Cerebellar cortex (tissue), 1 donor: Measurements from ENCODE around the gene NEURL1B.
A peak's percentile ranks its signal among the peaks of the same experiment; 100 is the strongest.
"Not testable (repeated sequence)": the region's sequence is repeated elsewhere in the genome, so short reads cannot be mapped to it uniquely, and the experiment has no call there.

Experiments
- DNase-seq: peaks from one replicate; pipeline ENCODE4 v3.0.0-alpha.2; 2015; ENCODE audit warnings: low spot score

NEURL1B gene

GRCh38 chr5:172634106-172634899, 6.8 kb upstream of the NEURL1B start:
- DNase-seq, result no peak

- no peak for DNase-seq
These were observed 6.0 kb upstream of the NEURL1B start for GRCh38 chr5:172635038-172635437.

GRCh38 chr5:172636279-172637050, 4.6 kb upstream of the NEURL1B start:
- DNase-seq, result no peak

- DNase-seq, result no peak
These were observed 3.9 kb upstream of the NEURL1B start for GRCh38 chr5:172637110-172637580.

GRCh38 chr5:172637740-172638139, 3.3 kb upstream of the NEURL1B start:
- no peak for DNase-seq

GRCh38 chr5:172638209-172638768, 2.8 kb upstream of the NEURL1B start:
- no peak for DNase-seq

- DNase-seq, result no peak
These were observed 924 bp upstream of the NEURL1B start for GRCh38 chr5:172640139-172640538.

GRCh38 chr5:172641359-172642050, 442 bp downstream of the NEURL1B start:
- no peak for DNase-seq

- DNase-seq, result no peak
These were observed 967 bp downstream of the NEURL1B start for GRCh38 chr5:172642051-172642409.

- DNase-seq, result no peak
These were observed 1.4 kb downstream of the NEURL1B start for GRCh38 chr5:172642486-172642885.

GRCh38 chr5:172642926-172643871, 2.1 kb downstream of the NEURL1B start:
- peak; percentile 50 for DNase-seq

- no peak for DNase-seq
These were observed 3.2 kb downstream of the NEURL1B start for GRCh38 chr5:172644266-172644665.

GRCh38 chr5:172644711-172645110, 3.6 kb downstream of the NEURL1B start:
- DNase-seq, result no peak

- no peak for DNase-seq
These were observed 4.4 kb downstream of the NEURL1B start for GRCh38 chr5:172645271-172646055.

- peak; percentile 22 for DNase-seq
These were observed 5.7 kb downstream of the NEURL1B start for GRCh38 chr5:172646716-172647285.

GRCh38 chr5:172647352-172648012, 6.4 kb downstream of the NEURL1B start:
- DNase-seq, result no peak

GRCh38 chr5:172648013-172648381, 6.9 kb downstream of the NEURL1B start:
- DNase-seq, result no peak

- no peak for DNase-seq
These were observed 7.7 kb downstream of the NEURL1B start for GRCh38 chr5:172648755-172649154.

GRCh38 chr5:172656496-172656895, 15.4 kb downstream of the NEURL1B start:
- not testable (repeated sequence) for DNase-seq
